GM23338 (cell line): ENCODE data around the gene EIF2D. TPM values are rescaled to one million over a fixed set of nuclear protein-coding genes. Genes with fewer than 3 reads are reported as not detected.

Source experiments
- ATAC-seq: fragments of 200-7000 bp; cut with Tn5 transposase; 3 replicates; pipeline ENCODE4 v1.9.1; 2020
- DNase-seq: peaks from one replicate; pipeline ENCODE4 v3.0.0-alpha.2; 2015; ENCODE audit warnings: low spot score
- H2AFZ ChIP-seq: fragments of 200-600 bp; sonication (generic); 2 replicates; pipeline ENCODE4 v1.8.0; 2016; ENCODE audit warnings: antibody characterized with exemption, mild to moderate bottlenecking, moderate library complexity
- H3F3A ChIP-seq: fragments of 200-600 bp; sonication (generic); replicated peaks from 2 replicates; pipeline ENCODE4 v1.8.0; 2017; ENCODE audit warnings: antibody characterized with exemption, mixed run types, low read depth
- H3K27ac ChIP-seq: fragments of 200-600 bp; sonication (generic); 2 replicates; pipeline ENCODE4 v1.6.1; 2016; ENCODE audit warnings: low read depth
- H3K27me3 ChIP-seq: fragments of 200-600 bp; sonication (generic); 2 replicates; pipeline ENCODE4 v1.8.0; 2016; ENCODE audit warnings: mild to moderate bottlenecking, mixed run types, moderate library complexity; ENCODE audit not compliant: insufficient read depth
- H3K36me3 ChIP-seq: fragments of 200-600 bp; sonication (generic); 2 replicates; pipeline ENCODE4 v1.8.0; 2016; ENCODE audit warnings: mild to moderate bottlenecking; ENCODE audit not compliant: insufficient read depth
- H3K4me1 ChIP-seq: fragments of 200-600 bp; sonication (generic); 2 replicates; pipeline ENCODE4 v1.8.0; 2016; ENCODE audit warnings: mild to moderate bottlenecking, moderate library complexity; ENCODE audit not compliant: insufficient read depth
- H3K4me2 ChIP-seq: fragments of 200-600 bp; sonication (generic); 2 replicates; pipeline ENCODE4 v1.7.1; 2017; ENCODE audit warnings: mixed run types
- H3K4me3 ChIP-seq: fragments of 200-600 bp; sonication (generic); 2 replicates; pipeline ENCODE4 v1.6.1; 2016; ENCODE audit warnings: mixed run types
- H3K79me2 ChIP-seq: fragments of 200-600 bp; sonication (generic); replicated peaks from 2 replicates; pipeline ENCODE4 v1.8.0; 2017; ENCODE audit warnings: mild to moderate bottlenecking; ENCODE audit not compliant: insufficient read depth
- H3K9me2 ChIP-seq: fragments of 200-600 bp; sonication (generic); 2 replicates; pipeline ENCODE4 v1.8.0; 2017; ENCODE audit not compliant: insufficient read depth
- H4K20me1 ChIP-seq: fragments of 200-600 bp; sonication (generic); replicated peaks from 2 replicates; pipeline ENCODE4 v1.8.0; 2017; ENCODE audit warnings: mild to moderate bottlenecking; ENCODE audit not compliant: insufficient read depth
- H3K27ac Mint-ChIP-seq: 2 replicates; pipeline ENCODE4 v1.8.0; 2020; ENCODE audit warnings: inconsistent platforms, mild to moderate bottlenecking, moderate library complexity, mixed read lengths
- H3K27me3 Mint-ChIP-seq: 3 replicates; pipeline ENCODE4 v1.8.0; 2022; ENCODE audit warnings: low read depth, mild to moderate bottlenecking, moderate library complexity, mixed read lengths, inconsistent platforms; ENCODE audit not compliant: insufficient read depth, poor library complexity
- H3K36me3 Mint-ChIP-seq: 3 replicates; pipeline ENCODE4 v1.8.0; 2021; ENCODE audit warnings: low read depth, mild to moderate bottlenecking, inconsistent platforms, moderate library complexity, mixed read lengths
- H3K4me1 Mint-ChIP-seq: 3 replicates; pipeline ENCODE4 v1.8.0; 2020; ENCODE audit warnings: mild to moderate bottlenecking, inconsistent platforms, mixed read lengths
- H3K4me3 Mint-ChIP-seq: 3 replicates; pipeline ENCODE4 v1.8.0; 2021; ENCODE audit warnings: moderate library complexity, mild to moderate bottlenecking, inconsistent platforms, mixed read lengths
- H3K9me3 Mint-ChIP-seq: 3 replicates; pipeline ENCODE4 v1.8.0; 2020; ENCODE audit warnings: moderate library complexity, mild to moderate bottlenecking, inconsistent platforms, mixed read lengths
- CREB1 ChIP-seq: fragments of 250-450 bp; sonication (Bioruptor Pico); IDR thresholded peaks from 2 replicates; pipeline ENCODE4 v1.5.0; 2020; ENCODE audit warnings: low read depth, mild to moderate bottlenecking, moderate library complexity
- EZH2 ChIP-seq: fragments of 200-600 bp; sonication (generic); IDR thresholded peaks from one replicate; pipeline ENCODE4 v1.8.0; 2017; ENCODE audit warnings: antibody characterized with exemption, mild to moderate bottlenecking, low read depth; ENCODE audit not compliant: unreplicated experiment
- EZH2phosphoT487 ChIP-seq: fragments of 200-600 bp; sonication (generic); IDR thresholded peaks from one replicate; pipeline ENCODE4 v1.8.1; 2018; ENCODE audit warnings: antibody characterized with exemption; ENCODE audit not compliant: unreplicated experiment
- JUNB ChIP-seq: IDR thresholded peaks from one replicate; pipeline ENCODE4 v1.6.1; 2016; ENCODE audit warnings: antibody characterized with exemption; ENCODE audit not compliant: unreplicated experiment
- NANOG ChIP-seq: IDR thresholded peaks from 2 replicates; pipeline ENCODE4 v1.6.1; 2016; ENCODE audit warnings: antibody characterized with exemption, borderline replicate concordance
- POLR2AphosphoS5 ChIP-seq: IDR thresholded peaks from 2 replicates; pipeline ENCODE4 v1.6.1; 2016; ENCODE audit warnings: antibody characterized with exemption, low read depth
- STAT1 ChIP-seq: IDR thresholded peaks from one replicate; pipeline ENCODE4 v1.6.1; 2016; ENCODE audit warnings: antibody characterized with exemption; ENCODE audit not compliant: unreplicated experiment
- ZNF114 ChIP-seq: fragments of 250-450 bp; sonication (Bioruptor Pico); IDR thresholded peaks from 2 replicates; pipeline ENCODE4 v1.5.0; 2020; ENCODE audit warnings: mild to moderate bottlenecking, moderate library complexity
- ZNF331 ChIP-seq: fragments of 250-450 bp; sonication (Bioruptor Pico); IDR thresholded peaks from 2 replicates; pipeline ENCODE4 v1.5.0; 2020; ENCODE audit warnings: low read depth, mild to moderate bottlenecking, moderate library complexity
- polyA plus RNA-seq: library from polyadenylated mRNA; unstranded; fragments of >200 nt; fragmentation: Nextera tagmentation; extraction: Ambion mirVana; gene quantifications from 2 replicates; pipeline ENCODE4 v1.2.1, GENCODE V29; 2016
- total RNA-seq: library from RNA; depleted of rRNA; stranded (reverse); fragments of >200 nt; shearing (Covaris generic); gene quantifications from 2 replicates; pipeline ENCODE4 v1.2.3, GENCODE V29; 2014
- TF ChIP-seq, protein P1 (sequence below): fragments of 250-450 bp; sonication (Bioruptor Pico); IDR thresholded peaks from 2 replicates; pipeline ENCODE4 v1.5.0; 2020; ENCODE audit warnings: mild to moderate bottlenecking, moderate library complexity
- TF ChIP-seq, protein P2 (sequence below): IDR thresholded peaks from 2 replicates; pipeline ENCODE4 v1.6.1; 2016; ENCODE audit warnings: antibody characterized with exemption
- TF ChIP-seq, protein P3 (sequence below): IDR thresholded peaks from one replicate; pipeline ENCODE4 v1.6.1; 2018; ENCODE audit warnings: antibody characterized with exemption; ENCODE audit not compliant: unreplicated experiment
- TF ChIP-seq, protein P4 (sequence below), 2 experiments: fragments of 200-600 bp in 1 of 2; sonication (generic) in 1 of 2; conservative IDR thresholded peaks; 2 replicates each; pipeline versions ENCODE4 v1.5.1 to v1.6.1; 2016 to 2017; ENCODE audit warnings: antibody characterized with exemption in 2 of 2, low read depth in 2 of 2, mild to moderate bottlenecking in 2 of 2, moderate library complexity in 1 of 2

EIF2D gene
- total and polyA plus RNA-seq, 2 experiments from 2014 or later: 25.1 to 34.8 TPM

DNA sequence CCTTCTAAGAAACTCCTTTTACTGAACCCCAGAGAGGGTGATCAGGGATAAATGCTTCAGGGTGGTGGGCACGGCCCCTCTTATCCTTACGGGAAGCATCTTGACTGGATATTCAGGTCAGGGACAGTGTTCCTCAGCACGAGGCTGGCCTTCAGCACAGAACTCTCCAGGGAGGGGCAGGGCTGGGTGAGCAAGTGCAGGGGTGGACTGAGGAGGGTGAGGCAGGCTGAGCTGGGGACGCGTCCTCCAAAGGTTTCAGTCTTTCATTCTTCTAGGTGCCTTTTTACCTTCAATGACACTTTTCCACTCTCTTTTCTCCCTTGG is 52.6 kb downstream of the EIF2D start:
- ATAC-seq (no peak), DNase-seq (no peak)
- H3K27ac ChIP-seq: no peak overlapping the region
- peaks cover 39% of the 10 kb centered on the region for H3K4me1 Mint-ChIP-seq
- no peaks in the 10 kb centered on the region for H3K79me2 ChIP-seq
- peaks cover 31% of the 10 kb centered on the region for H3K27me3 ChIP-seq
- peaks cover 31% of the 10 kb centered on the region for H3K27me3 Mint-ChIP-seq
- 0 out of 2 replicates have a peak, but pooled peaks cover 2% of the 10 kb centered on the region for H3F3A ChIP-seq
- no peak overlapping the region for H2AFZ ChIP-seq
- H3K9me3 Mint-ChIP-seq: no peaks in the 10 kb centered on the region
- H3K4me3 Mint-ChIP-seq: no peak overlapping the region
- peaks cover 13% of the 10 kb centered on the region for H3K4me1 ChIP-seq
- no peaks in the 10 kb centered on the region for H3K36me3 ChIP-seq
- H3K36me3 Mint-ChIP-seq: no peaks in the 10 kb centered on the region
- H3K9me2 ChIP-seq: no peaks in the 10 kb centered on the region
- H4K20me1 ChIP-seq: no peaks in the 10 kb centered on the region; the same call in 1 of the 2 replicates
- H3K27ac Mint-ChIP-seq: no peak overlapping the region
- H3K4me3 ChIP-seq: no peak overlapping the region
- no peak overlapping the region for H3K4me2 ChIP-seq
- TF ChIP-seq EZH2: no peak
- no peak for TF ChIP-seq EZH2phosphoT487
- TF ChIP-seq, protein P1, sequence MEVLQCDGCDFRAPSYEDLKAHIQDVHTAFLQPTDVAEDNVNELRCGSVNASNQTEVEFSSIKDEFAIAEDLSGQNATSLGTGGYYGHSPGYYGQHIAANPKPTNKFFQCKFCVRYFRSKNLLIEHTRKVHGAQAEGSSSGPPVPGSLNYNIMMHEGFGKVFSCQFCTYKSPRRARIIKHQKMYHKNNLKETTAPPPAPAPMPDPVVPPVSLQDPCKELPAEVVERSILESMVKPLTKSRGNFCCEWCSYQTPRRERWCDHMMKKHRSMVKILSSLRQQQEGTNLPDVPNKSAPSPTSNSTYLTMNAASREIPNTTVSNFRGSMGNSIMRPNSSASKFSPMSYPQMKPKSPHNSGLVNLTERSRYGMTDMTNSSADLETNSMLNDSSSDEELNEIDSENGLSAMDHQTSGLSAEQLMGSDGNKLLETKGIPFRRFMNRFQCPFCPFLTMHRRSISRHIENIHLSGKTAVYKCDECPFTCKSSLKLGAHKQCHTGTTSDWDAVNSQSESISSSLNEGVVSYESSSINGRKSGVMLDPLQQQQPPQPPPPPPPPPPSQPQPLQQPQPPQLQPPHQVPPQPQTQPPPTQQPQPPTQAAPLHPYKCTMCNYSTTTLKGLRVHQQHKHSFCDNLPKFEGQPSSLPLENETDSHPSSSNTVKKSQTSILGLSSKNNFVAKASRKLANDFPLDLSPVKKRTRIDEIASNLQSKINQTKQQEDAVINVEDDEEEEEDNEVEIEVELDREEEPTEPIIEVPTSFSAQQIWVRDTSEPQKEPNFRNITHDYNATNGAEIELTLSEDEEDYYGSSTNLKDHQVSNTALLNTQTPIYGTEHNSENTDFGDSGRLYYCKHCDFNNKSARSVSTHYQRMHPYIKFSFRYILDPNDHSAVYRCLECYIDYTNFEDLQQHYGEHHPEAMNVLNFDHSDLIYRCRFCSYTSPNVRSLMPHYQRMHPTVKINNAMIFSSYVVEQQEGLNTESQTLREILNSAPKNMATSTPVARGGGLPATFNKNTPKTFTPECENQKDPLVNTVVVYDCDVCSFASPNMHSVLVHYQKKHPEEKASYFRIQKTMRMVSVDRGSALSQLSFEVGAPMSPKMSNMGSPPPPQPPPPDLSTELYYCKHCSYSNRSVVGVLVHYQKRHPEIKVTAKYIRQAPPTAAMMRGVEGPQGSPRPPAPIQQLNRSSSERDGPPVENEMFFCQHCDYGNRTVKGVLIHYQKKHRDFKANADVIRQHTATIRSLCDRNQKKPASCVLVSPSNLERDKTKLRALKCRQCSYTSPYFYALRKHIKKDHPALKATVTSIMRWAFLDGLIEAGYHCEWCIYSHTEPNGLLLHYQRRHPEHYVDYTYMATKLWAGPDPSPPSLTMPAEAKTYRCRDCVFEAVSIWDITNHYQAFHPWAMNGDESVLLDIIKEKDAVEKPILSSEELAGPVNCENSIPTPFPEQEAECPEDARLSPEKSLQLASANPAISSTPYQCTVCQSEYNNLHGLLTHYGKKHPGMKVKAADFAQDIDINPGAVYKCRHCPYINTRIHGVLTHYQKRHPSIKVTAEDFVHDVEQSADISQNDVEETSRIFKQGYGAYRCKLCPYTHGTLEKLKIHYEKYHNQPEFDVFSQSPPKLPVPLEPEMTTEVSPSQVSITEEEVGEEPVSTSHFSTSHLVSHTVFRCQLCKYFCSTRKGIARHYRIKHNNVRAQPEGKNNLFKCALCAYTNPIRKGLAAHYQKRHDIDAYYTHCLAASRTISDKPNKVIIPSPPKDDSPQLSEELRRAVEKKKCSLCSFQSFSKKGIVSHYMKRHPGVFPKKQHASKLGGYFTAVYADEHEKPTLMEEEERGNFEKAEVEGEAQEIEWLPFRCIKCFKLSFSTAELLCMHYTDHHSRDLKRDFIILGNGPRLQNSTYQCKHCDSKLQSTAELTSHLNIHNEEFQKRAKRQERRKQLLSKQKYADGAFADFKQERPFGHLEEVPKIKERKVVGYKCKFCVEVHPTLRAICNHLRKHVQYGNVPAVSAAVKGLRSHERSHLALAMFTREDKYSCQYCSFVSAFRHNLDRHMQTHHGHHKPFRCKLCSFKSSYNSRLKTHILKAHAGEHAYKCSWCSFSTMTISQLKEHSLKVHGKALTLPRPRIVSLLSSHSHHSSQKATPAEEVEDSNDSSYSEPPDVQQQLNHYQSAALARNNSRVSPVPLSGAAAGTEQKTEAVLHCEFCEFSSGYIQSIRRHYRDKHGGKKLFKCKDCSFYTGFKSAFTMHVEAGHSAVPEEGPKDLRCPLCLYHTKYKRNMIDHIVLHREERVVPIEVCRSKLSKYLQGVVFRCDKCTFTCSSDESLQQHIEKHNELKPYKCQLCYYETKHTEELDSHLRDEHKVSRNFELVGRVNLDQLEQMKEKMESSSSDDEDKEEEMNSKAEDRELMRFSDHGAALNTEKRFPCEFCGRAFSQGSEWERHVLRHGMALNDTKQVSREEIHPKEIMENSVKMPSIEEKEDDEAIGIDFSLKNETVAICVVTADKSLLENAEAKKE (CRISPR knock-in tag): no peak
- TF ChIP-seq NANOG: no peak
- no peak for TF ChIP-seq JUNB
- TF ChIP-seq STAT1: no peak
- no peak for TF ChIP-seq POLR2AphosphoS5
- no peak for TF ChIP-seq CREB1 (CRISPR knock-in tag)
- TF ChIP-seq, protein P2, sequence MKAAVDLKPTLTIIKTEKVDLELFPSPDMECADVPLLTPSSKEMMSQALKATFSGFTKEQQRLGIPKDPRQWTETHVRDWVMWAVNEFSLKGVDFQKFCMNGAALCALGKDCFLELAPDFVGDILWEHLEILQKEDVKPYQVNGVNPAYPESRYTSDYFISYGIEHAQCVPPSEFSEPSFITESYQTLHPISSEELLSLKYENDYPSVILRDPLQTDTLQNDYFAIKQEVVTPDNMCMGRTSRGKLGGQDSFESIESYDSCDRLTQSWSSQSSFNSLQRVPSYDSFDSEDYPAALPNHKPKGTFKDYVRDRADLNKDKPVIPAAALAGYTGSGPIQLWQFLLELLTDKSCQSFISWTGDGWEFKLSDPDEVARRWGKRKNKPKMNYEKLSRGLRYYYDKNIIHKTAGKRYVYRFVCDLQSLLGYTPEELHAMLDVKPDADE: no peak
- TF ChIP-seq, protein P3, sequence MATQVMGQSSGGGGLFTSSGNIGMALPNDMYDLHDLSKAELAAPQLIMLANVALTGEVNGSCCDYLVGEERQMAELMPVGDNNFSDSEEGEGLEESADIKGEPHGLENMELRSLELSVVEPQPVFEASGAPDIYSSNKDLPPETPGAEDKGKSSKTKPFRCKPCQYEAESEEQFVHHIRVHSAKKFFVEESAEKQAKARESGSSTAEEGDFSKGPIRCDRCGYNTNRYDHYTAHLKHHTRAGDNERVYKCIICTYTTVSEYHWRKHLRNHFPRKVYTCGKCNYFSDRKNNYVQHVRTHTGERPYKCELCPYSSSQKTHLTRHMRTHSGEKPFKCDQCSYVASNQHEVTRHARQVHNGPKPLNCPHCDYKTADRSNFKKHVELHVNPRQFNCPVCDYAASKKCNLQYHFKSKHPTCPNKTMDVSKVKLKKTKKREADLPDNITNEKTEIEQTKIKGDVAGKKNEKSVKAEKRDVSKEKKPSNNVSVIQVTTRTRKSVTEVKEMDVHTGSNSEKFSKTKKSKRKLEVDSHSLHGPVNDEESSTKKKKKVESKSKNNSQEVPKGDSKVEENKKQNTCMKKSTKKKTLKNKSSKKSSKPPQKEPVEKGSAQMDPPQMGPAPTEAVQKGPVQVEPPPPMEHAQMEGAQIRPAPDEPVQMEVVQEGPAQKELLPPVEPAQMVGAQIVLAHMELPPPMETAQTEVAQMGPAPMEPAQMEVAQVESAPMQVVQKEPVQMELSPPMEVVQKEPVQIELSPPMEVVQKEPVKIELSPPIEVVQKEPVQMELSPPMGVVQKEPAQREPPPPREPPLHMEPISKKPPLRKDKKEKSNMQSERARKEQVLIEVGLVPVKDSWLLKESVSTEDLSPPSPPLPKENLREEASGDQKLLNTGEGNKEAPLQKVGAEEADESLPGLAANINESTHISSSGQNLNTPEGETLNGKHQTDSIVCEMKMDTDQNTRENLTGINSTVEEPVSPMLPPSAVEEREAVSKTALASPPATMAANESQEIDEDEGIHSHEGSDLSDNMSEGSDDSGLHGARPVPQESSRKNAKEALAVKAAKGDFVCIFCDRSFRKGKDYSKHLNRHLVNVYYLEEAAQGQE: no peak
- no peak for TF ChIP-seq ZNF114 (CRISPR knock-in tag)
- no peak for TF ChIP-seq ZNF331 (CRISPR knock-in tag)
- TF ChIP-seq, protein P4, sequence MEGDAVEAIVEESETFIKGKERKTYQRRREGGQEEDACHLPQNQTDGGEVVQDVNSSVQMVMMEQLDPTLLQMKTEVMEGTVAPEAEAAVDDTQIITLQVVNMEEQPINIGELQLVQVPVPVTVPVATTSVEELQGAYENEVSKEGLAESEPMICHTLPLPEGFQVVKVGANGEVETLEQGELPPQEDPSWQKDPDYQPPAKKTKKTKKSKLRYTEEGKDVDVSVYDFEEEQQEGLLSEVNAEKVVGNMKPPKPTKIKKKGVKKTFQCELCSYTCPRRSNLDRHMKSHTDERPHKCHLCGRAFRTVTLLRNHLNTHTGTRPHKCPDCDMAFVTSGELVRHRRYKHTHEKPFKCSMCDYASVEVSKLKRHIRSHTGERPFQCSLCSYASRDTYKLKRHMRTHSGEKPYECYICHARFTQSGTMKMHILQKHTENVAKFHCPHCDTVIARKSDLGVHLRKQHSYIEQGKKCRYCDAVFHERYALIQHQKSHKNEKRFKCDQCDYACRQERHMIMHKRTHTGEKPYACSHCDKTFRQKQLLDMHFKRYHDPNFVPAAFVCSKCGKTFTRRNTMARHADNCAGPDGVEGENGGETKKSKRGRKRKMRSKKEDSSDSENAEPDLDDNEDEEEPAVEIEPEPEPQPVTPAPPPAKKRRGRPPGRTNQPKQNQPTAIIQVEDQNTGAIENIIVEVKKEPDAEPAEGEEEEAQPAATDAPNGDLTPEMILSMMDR (conservative IDR thresholded peaks at IDR 0.05; ENCODE audit: low read depth in 2 of 2): no peak
